OCI-LY7 (cell line): ENCODE measurements around the gene PELI1. TPM values are rescaled to one million over a fixed set of nuclear protein-coding genes. Genes with fewer than 3 reads are reported as not detected.

Experiments
- BruUV-seq: library from RNA; stranded (reverse); fragments of 400-500 nt; replicated peaks from 2 replicates; lab custom pipeline; 2021; lab: Mats Ljungman, UMichigan
- CTCF ChIA-PET: fragments of 300-600 bp; sonication (Branson Sonifier 250); formaldehyde crosslinking; loops from one replicate; lab custom pipeline; 2022; ENCODE audit warnings: antibody characterized with exemption; ENCODE audit not compliant: unreplicated experiment; lab: Charles Lee
- POLR2A ChIA-PET: fragments of 300-600 bp; sonication (Branson Sonifier 250); formaldehyde crosslinking; loops from one replicate; lab custom pipeline; 2022; ENCODE audit warnings: antibody characterized with exemption; lab: Charles Lee
- DNase-seq: peaks from one replicate; pipeline ENCODE4 v3.0.0-alpha.2; 2015; ENCODE audit warnings: low spot score
- H2AFZ ChIP-seq: fragments of 200-600 bp; sonication (generic), shearing (Covaris generic); 2 replicates; pipeline ENCODE4 v1.6.1; 2014; ENCODE audit warnings: mild to moderate bottlenecking, antibody characterized with exemption, low read length, moderate library complexity
- H3K27ac ChIP-seq: fragments of 200-600 bp; sonication (generic); 2 replicates; pipeline ENCODE4 v1.5.1; 2014; ENCODE audit warnings: mixed run types, low read depth, mild to moderate bottlenecking, moderate library complexity, low read length, inconsistent platforms; ENCODE audit not compliant: poor library complexity, severe bottlenecking
- H3K36me3 ChIP-seq: fragments of 200-600 bp; sonication (generic); 2 replicates; pipeline ENCODE4 v1.6.1; 2014; ENCODE audit warnings: mild to moderate bottlenecking, antibody characterized with exemption, low read length, moderate library complexity, mixed read lengths; ENCODE audit not compliant: insufficient read depth
- H3K4me1 ChIP-seq: fragments of 200-600 bp; sonication (generic); 2 replicates; pipeline ENCODE4 v1.5.1; 2014; ENCODE audit warnings: mild to moderate bottlenecking, low read length; ENCODE audit not compliant: insufficient read depth, poor library complexity, severe bottlenecking
- H3K4me2 ChIP-seq: fragments of 200-600 bp; sonication (generic); 2 replicates; pipeline ENCODE4 v1.6.1; 2014; ENCODE audit warnings: mild to moderate bottlenecking, low read length
- H3K4me3 ChIP-seq: fragments of 200-600 bp; sonication (generic); 2 replicates; pipeline ENCODE4 v1.5.1; 2014; ENCODE audit warnings: mild to moderate bottlenecking, low read depth, low read length; ENCODE audit not compliant: poor library complexity, severe bottlenecking
- H3K79me2 ChIP-seq: fragments of 200-600 bp; sonication (generic); 2 replicates; pipeline ENCODE4 v1.6.1; 2016; ENCODE audit warnings: low read depth, mild to moderate bottlenecking, low read length, moderate library complexity, mixed read lengths; ENCODE audit not compliant: insufficient read depth
- H3K9me2 ChIP-seq: fragments of 200-600 bp; sonication (generic); 2 replicates; pipeline ENCODE4 v1.6.1; 2016; ENCODE audit warnings: mild to moderate bottlenecking, low read length, mixed read lengths; ENCODE audit not compliant: insufficient read depth
- H3K9me3 ChIP-seq: fragments of 200-600 bp; sonication (generic); 2 replicates; pipeline ENCODE4 v1.6.1; 2014; ENCODE audit warnings: mild to moderate bottlenecking, mixed run types, low read length, mixed read lengths
- H4K20me1 ChIP-seq: fragments of 200-600 bp; sonication (generic); 2 replicates; pipeline ENCODE4 v1.6.1; 2014; ENCODE audit warnings: mild to moderate bottlenecking, antibody characterized with exemption, low read length, moderate library complexity, mixed read lengths; ENCODE audit not compliant: insufficient read depth
- EZH2phosphoT487 ChIP-seq: fragments of 200-600 bp; sonication (generic); IDR thresholded peaks from 2 replicates; pipeline ENCODE4 v1.6.1; 2018; ENCODE audit warnings: low read depth, borderline replicate concordance, mild to moderate bottlenecking, mixed run types, antibody characterized with exemption, low read length, moderate library complexity, mixed read lengths
- intact Hi-C: fragments of 100-400 bp; cut with micrococcal nuclease; formaldehyde crosslinking; loops from one replicate; pipeline ENCODE4 v1.10.0; 2022; ENCODE audit not compliant: unreplicated experiment
- total RNA-seq, 2 experiments: library from RNA; depleted of rRNA in 1 of 2; stranded (reverse); fragments of >200 nt in 1 of 2; shearing (Covaris generic) in 1 of 2; gene quantifications; 2 replicates each; pipeline ENCODE4 v1.2.3, GENCODE V29; 2014 to 2022
- TF ChIP-seq, protein P1 (sequence below): fragments of 200-600 bp; sonication (generic); conservative IDR thresholded peaks from 2 replicates; pipeline ENCODE4 v1.5.1; 2014; ENCODE audit warnings: mild to moderate bottlenecking, antibody characterized with exemption, low read length, moderate library complexity, mixed read lengths

PELI1 gene
- total RNA-seq, 2 experiments from 2014 or later: 108 to 174 TPM

DNA sequence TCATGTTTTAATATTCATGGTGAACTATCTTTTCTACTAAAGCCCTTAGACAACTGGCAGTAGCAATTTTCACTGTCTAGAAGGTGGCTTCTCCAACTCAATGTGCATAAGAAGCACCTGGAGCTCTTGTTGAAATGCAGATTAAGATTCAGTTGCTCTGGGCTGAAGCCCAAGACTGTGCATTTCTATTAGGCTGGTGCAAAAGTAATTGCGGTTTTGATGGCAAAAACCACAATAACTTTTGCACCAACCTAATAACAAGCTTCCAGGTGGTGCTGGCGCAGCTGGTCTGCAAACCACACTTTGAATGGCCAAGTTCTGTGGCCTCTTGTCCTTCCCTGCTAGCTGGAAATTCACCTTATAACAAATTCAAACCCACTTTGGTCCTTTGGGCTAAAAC, 98.3 kb downstream of the PELI1 start:
- no peak overlapping the region for H3K4me2 ChIP-seq
- peaks cover 18% of the 10 kb centered on the region for H3K4me1 ChIP-seq
- H3K27ac ChIP-seq: no peak overlapping the region
- H2AFZ ChIP-seq: no peak overlapping the region
- ChIA-PET POLR2A (interaction anchor here (0.7 to 0.8 kb wide), 3 partner anchors 77 to 302 kb away, joined by 3 to 7 read pairs (median 6); no protein-coding TSS in a partner anchor), CTCF (no interaction called here)
- no peak for DNase-seq
- BruUV-seq: no TSS peak
- H3K79me2 ChIP-seq: no peaks in the 10 kb centered on the region
- no peaks in the 10 kb centered on the region for H3K9me3 ChIP-seq
- no peak overlapping the region for H3K4me3 ChIP-seq
- TF ChIP-seq, protein P1, sequence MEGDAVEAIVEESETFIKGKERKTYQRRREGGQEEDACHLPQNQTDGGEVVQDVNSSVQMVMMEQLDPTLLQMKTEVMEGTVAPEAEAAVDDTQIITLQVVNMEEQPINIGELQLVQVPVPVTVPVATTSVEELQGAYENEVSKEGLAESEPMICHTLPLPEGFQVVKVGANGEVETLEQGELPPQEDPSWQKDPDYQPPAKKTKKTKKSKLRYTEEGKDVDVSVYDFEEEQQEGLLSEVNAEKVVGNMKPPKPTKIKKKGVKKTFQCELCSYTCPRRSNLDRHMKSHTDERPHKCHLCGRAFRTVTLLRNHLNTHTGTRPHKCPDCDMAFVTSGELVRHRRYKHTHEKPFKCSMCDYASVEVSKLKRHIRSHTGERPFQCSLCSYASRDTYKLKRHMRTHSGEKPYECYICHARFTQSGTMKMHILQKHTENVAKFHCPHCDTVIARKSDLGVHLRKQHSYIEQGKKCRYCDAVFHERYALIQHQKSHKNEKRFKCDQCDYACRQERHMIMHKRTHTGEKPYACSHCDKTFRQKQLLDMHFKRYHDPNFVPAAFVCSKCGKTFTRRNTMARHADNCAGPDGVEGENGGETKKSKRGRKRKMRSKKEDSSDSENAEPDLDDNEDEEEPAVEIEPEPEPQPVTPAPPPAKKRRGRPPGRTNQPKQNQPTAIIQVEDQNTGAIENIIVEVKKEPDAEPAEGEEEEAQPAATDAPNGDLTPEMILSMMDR: no peak
- TF ChIP-seq EZH2phosphoT487: no peak
- intact Hi-C loops: loop anchor here (10.0 kb wide), 1 partner anchor 519 kb away; no protein-coding TSS in a partner anchor
- H3K36me3 ChIP-seq: no peaks in the 10 kb centered on the region
- no peaks in the 10 kb centered on the region for H4K20me1 ChIP-seq
- no peaks in the 10 kb centered on the region for H3K9me2 ChIP-seq

Other genes with a start within 250 kb of the PELI1 start
- gene VPS54, start 125.0 kb downstream of the PELI1 start, total RNA-seq (2014; rRNA removed; shearing (Covaris generic)): 12.9 and 14.7 TPM in 2 replicates
- gene VPS54, start 125.0 kb downstream of the PELI1 start, total RNA-seq (2022): 17.8 and 19.0 TPM in 2 replicates